Measurements from ENCODE around the gene KRTAP5-5. TPM values are rescaled to one million over a fixed set of nuclear protein-coding genes. Genes with fewer than 3 reads are reported as not detected.
A peak's percentile ranks its signal among the peaks of the same experiment; 100 is the strongest.
"Not testable (repeated sequence)": the region's sequence is repeated elsewhere in the genome, so short reads cannot be mapped to it uniquely, and the experiment has no call there.

Gene KRTAP5-5
- total RNA-seq, 1 donor from 2014 or later, result not detected

- no peak overlapping the region for H3K4me3 ChIP-seq
- no peak for TF ChIP-seq CTCF (IDR thresholded peaks at IDR 0.05)
- no peaks in the 10 kb centered on the region for H3K36me3 ChIP-seq
- intact Hi-C loops (cut with DNase I), result no loop called here
- no peaks in the 10 kb centered on the region for H3K27me3 ChIP-seq
- DNase-seq (no peak), ATAC-seq (peak; percentile 16)
- no peaks in the 10 kb centered on the region for H3K9me3 ChIP-seq
- H3K4me1 ChIP-seq, result no peaks in the 10 kb centered on the region
- no peak overlapping the region for H3K27ac ChIP-seq
Measured at GRCh38 chr11:1644601-1645356, 15.2 kb downstream of the KRTAP5-5 start.

GRCh38 chr11:1645357-1645821, 15.8 kb downstream of the KRTAP5-5 start:
- Histone ChIP-seq H3K27me3 (no peaks in the 10 kb centered on the region), H3K27ac (no peak overlapping the region), H3K4me1 (no peaks in the 10 kb centered on the region), H3K9me3 (no peaks in the 10 kb centered on the region), H3K36me3 (no peaks in the 10 kb centered on the region), H3K4me3 (no peak overlapping the region)
- DNase-seq (no peak), ATAC-seq (no peak)
- no peak for TF ChIP-seq CTCF (IDR thresholded peaks at IDR 0.05)
- intact Hi-C loops (cut with DNase I), result no loop called here

DNA sequence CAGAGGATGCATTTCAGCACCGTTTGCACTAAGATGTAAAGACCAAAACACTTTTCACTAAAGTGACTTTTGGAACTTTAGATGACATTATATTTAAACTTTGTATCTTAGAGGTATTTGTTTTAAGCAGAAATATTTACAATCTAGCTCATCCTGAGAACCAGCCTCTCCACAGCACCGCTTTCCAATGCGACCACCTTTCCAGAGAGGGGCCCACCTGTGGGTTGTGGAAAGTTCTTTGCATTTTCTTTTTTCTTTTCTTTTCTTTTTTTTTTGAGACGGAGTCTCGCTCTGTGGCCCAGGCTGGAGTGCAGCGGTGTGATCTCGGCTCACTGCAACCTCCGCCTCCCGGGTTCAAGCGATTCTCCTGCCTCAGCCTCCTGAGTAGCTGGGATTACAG, 17.0 kb downstream of the KRTAP5-5 start:
- H3K4me1 ChIP-seq; H3K27me3 ChIP-seq; H3K27ac ChIP-seq; H3K4me3 ChIP-seq; intact Hi-C loops (cut with DNase I); DNase-seq; H3K36me3 ChIP-seq; H3K9me3 ChIP-seq; ATAC-seq: not testable (repeated sequence)

DNA sequence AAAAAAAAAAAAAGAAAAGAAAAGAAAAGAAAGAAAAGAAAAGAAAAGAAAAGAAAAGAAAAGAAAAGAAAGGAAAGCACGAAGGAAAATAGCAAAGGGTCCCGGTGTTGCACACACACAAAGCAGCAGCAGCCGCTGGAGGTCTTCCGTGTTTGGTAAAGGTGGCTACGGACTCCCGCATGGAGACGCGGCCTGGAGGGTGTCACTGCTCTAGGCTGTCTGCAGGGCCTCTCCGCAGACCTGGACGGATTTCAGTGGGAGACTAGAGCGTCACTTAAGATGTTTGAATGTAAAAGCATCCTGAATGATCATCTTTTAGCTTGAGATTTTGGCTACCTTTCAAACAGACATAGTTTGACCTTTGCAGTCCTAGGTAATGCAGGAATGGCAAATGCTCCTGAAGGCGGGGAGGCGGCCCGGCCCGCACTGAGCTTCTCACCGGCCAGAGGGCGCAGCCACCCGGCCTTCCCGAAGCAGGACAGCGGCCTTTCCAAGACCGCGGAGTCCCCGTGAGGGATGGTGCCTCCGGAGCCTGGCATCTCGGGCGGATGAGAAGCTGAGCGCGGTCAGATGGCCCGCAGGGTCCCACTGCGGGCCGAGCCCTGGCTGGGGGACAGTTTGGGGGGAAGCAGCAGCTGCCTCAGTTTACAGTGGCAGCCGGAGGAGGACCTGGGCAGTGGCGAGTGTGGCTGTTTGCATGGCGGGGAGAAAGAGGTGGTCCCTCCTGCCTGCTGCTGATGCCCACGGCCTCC, 18.5 kb downstream of the KRTAP5-5 start:
- no peak for TF ChIP-seq CTCF (IDR thresholded peaks at IDR 0.05)
- no peak for ATAC-seq
- H3K4me1 ChIP-seq, result peaks cover 4% of the 10 kb centered on the region
- H3K36me3 ChIP-seq, result no peaks in the 10 kb centered on the region
- H3K4me3 ChIP-seq, result no peak overlapping the region
- H3K9me3 ChIP-seq, result no peaks in the 10 kb centered on the region
- no peaks in the 10 kb centered on the region for H3K27me3 ChIP-seq
- intact Hi-C loops (cut with DNase I), result no loop called here
- DNase-seq, result no peak
- H3K27ac ChIP-seq, result no peak overlapping the region

DNA sequence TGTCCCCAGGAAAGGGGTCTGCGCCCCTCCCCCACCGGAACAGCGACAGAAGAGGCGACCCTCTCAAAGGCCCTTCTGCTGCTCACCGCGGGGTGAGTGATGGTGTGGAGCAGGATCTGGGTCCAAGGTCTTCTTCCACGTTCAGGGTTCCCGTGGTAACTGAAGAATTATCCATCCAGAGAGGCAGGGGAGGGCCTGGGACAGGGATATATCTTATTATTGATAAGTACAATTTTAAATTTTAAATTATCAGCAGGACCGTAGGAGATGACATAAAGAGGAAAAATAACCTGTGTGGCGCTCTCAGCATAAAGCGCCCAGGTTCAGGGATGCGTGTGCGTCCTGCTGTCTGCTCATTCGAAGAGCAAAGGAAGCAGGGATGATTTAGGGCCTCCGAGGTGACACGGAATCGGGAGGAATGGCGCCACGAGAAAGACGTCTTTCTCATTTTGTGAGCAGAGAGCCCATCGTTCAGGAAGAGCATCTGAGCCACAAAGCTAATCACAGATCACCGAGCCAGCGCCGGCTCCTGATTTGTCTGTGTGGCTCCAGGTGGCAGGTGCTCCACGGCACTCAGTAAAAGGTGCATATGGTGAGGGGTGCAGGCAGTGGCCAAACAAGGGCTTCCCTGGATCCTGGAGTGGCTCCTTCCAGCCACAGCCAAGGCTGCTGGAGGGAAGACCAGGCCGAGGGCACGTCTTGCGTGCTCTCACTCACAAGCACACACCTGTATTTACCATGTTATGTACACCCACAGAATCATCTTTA, 19.3 kb downstream of the KRTAP5-5 start:
- no peak for TF ChIP-seq CTCF (IDR thresholded peaks at IDR 0.05)
- Histone ChIP-seq H3K36me3 (no peaks in the 10 kb centered on the region), H3K27me3 (no peaks in the 10 kb centered on the region), H3K4me3 (no peak overlapping the region), H3K27ac (no peak overlapping the region), H3K4me1 (peaks cover 6% of the 10 kb centered on the region), H3K9me3 (no peaks in the 10 kb centered on the region)
- ATAC-seq (no peak), DNase-seq (no peak)
- intact Hi-C loops (cut with DNase I), result no loop called here

Data from upper lobe of right lung (tissue), 1 donor.